B cell (primary cell): ENCODE data around the gene HIPK2.

Source experiments
- EZH2 ChIP-seq: IDR thresholded peaks from 2 replicates; pipeline ENCODE4 v1.6.1; 2012; ENCODE audit warnings: borderline replicate concordance, low read depth, mild to moderate bottlenecking, moderate library complexity, low read length; ENCODE audit not compliant: insufficient read depth, poor library complexity, severe bottlenecking
- TF ChIP-seq, protein P1 (sequence below): fragments of 200-600 bp; IDR thresholded peaks from one replicate; pipeline ENCODE4 v1.8.0; 2022; ENCODE audit warnings: antibody characterized with exemption, mild to moderate bottlenecking

DNA sequence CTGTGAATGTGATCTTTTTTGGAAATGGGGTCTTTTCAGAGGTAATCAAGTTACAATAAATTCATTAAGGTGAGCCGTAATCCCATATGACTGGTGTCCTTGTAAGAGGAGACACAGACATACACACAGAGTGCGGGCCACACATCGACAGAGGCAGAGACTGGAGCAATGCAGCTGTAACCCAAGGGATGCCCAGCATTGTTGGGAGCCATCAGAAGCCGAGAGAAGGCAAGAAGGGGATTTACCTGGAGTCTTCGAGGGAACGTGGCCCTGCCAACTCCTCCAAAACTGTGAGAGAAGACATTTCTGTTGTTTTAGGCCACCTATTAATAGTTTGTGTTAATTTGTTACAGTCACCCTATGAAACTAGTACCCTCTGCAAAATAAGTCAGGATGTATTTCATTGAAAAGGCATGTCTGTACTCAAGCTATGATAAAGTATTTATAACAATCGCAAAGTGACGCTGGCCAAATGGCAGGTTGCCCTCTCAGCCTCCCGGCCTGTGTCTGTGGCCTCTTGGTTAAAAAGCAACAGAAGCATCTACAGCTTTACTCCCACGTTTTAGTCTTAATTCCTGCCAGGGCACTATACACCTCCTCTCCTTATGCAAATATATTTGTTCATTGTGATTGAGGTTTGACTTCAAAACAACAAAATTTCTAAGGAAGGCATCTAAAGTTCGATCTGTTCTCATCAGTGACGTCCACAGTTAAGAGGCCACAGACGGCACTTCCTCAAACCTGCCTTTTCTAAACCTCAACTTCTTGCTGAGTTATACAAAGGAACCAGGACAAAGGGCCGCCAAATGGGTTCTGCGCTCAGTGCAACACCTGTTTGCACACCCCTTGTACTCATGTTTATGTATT lies 46.8 kb downstream of the HIPK2 start:
- TF ChIP-seq, protein P1, sequence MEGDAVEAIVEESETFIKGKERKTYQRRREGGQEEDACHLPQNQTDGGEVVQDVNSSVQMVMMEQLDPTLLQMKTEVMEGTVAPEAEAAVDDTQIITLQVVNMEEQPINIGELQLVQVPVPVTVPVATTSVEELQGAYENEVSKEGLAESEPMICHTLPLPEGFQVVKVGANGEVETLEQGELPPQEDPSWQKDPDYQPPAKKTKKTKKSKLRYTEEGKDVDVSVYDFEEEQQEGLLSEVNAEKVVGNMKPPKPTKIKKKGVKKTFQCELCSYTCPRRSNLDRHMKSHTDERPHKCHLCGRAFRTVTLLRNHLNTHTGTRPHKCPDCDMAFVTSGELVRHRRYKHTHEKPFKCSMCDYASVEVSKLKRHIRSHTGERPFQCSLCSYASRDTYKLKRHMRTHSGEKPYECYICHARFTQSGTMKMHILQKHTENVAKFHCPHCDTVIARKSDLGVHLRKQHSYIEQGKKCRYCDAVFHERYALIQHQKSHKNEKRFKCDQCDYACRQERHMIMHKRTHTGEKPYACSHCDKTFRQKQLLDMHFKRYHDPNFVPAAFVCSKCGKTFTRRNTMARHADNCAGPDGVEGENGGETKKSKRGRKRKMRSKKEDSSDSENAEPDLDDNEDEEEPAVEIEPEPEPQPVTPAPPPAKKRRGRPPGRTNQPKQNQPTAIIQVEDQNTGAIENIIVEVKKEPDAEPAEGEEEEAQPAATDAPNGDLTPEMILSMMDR, result no peak
- TF ChIP-seq EZH2, result no peak
